Cortex of kidney (tissue), 1 donor: ENCODE measurements around the gene TCEAL3.
A peak's percentile ranks its signal among the peaks of the same experiment; 100 is the strongest.
"Not testable (repeated sequence)": the region's sequence is repeated elsewhere in the genome, so short reads cannot be mapped to it uniquely, and the experiment has no call there.

Experiments used
- DNase-seq: peaks from one replicate; lab custom pipeline; 2025; lab: John Stamatoyannopoulos, UW

TCEAL3 gene

GRCh38 chrX:103607364-103608305 is at the start of gene TCEAL3:
Gene TCEAL3, plus strand, starts transcription at chrX:103607963. Its CDS starts 1,102 bp downstream, at chrX:103609065.
- DNase-seq, result peak; percentile 5

- no peak for DNase-seq
Measured at GRCh38 chrX:103560256-103560655, 47.5 kb upstream of the TCEAL3 start.

GRCh38 chrX:103562801-103563200 is 45.0 kb upstream of the TCEAL3 start:
- DNase-seq, result no peak

GRCh38 chrX:103565197-103565596 is 42.6 kb upstream of the TCEAL3 start:
- no peak for DNase-seq

DNA sequence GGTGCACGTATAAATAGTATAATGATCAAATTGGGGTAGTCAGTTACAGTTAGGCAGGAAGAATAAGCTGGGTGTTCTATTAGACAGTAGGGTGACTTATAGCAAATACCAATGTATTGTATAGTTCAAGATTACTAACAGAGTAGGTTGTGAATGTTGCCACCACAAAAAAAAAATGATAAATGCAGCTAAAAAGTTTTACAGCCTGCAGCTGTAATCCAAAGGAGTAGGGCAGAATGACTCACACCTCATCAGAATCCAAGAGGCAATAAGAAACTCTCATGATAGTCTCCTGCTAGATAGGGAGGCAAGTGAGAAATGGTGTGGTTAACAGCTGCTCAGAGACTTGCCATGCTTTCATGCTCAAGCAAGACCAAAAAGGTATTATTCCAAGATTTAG is 42.0 kb upstream of the TCEAL3 start:
- no peak for DNase-seq

- no peak for DNase-seq
Measured at GRCh38 chrX:103571121-103571520, 36.6 kb upstream of the TCEAL3 start.

- no peak for DNase-seq
Measured at GRCh38 chrX:103571726-103572125, 36.0 kb upstream of the TCEAL3 start.

DNA sequence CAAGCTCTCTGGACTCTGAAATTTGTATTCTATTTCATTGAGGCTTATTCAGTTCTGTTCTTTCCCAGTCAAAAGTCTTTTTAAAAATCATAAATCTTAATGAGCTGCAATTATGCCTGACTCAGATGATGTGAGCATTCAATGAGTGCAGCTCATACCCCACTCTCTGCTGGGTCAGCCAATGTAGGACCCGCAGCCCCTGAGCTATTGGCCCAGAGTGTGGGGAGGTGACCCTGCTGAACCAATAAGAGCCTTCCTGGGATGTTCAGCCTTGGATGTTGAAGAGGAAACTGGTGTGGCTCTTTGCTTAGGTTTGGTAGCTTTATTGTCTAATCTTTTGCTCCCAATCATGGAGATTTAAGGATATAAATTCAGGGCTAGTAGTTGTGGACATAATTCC is 34.6 kb upstream of the TCEAL3 start:
- DNase-seq, result no peak

DNA sequence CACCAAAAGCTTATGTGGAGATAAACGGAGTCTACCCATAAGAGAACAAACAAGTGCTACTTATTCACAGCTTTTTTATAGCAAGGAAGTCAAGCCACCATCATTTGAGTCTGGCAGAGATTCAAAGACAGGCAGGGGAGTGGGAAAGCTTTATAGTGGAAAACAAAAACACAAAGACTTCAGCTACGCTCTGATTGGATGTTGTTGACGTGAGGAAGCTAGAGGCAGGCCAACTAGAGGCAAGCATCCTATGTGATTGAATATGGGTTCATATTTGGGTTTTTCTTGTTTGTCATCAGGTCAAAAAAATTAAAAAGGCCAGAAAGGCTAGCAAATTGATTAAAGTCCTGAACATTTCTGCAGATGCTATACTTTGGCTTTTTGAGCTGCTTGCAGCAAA is 23.2 kb upstream of the TCEAL3 start:
- DNase-seq, result no peak

DNA sequence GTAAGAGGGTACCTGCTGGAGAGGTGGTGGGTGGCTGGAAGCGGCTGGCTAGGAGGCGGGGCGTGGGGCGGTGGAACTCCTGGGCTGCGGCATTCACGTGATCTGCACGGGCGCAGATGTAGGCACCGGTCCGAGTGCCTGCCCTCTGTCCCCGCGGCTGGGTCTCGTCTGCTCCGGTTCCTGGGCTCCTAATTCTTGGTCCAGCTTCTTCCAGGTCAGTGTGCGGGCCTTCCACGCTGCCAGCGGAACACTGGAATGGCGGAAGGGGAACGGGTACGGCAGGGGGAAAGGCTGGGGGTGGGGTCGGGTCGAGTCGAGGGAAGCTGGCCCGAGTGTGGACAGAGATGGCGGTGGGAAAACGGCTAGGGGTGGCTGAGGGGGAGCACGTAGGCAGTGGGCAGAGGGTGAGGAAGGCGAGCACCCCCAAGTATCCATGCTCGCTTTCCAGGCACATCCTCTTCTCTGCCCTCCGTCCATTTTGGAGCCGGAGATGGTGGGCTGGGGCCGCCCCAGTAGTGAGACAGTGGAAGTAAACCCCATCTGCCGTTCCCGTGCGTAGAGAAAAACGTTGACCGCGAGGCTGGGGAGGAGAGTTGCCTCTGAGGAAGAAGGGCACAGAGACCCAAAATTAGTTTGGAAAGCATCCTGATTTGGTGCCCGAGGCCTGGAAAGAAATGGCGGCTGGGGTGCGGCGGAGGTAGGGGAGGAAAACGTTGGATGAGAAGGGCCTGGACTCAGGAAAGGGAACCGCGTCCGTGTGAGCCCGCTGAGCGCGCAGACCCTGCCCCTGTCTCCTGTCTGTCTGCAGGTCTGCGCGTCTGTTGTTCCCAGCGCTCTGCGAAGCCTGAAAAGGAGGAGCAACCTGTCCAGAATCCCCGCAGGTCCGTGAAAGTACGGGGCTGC is 22.1 kb upstream of the TCEAL3 start, which contains the start of gene TCEAL4:
TSS of gene TCEAL4 (plus strand) at position 105 of the 903 bp plus-strand sequence. CDS start 1,161 bp downstream, outside the sequence.
- DNase-seq, result no peak

DNA sequence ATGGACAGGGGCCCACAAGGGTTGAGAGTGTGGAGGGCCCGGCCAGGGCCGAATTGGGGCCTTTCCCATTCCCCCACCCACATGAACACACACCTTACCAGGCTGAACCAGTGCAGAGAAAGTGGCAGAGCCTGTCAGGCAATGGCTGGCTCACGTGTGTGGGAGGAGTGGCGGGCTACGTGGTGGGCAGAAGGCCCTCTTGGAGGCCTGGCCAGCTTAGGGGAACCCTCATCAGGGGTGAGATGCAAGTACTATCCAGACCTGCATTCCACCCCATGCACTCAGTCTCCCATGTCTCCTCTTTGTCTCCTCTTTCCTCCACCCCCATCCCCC is 21.5 kb upstream of the TCEAL3 start:
- no peak for DNase-seq

- no peak for DNase-seq
Measured at GRCh38 chrX:103586659-103587058, 21.1 kb upstream of the TCEAL3 start.

GRCh38 chrX:103592295-103592694 is 15.5 kb upstream of the TCEAL3 start:
- DNase-seq, result not testable (repeated sequence)

GRCh38 chrX:103595202-103595601 is 12.6 kb upstream of the TCEAL3 start:
- DNase-seq, result not testable (repeated sequence)

DNA sequence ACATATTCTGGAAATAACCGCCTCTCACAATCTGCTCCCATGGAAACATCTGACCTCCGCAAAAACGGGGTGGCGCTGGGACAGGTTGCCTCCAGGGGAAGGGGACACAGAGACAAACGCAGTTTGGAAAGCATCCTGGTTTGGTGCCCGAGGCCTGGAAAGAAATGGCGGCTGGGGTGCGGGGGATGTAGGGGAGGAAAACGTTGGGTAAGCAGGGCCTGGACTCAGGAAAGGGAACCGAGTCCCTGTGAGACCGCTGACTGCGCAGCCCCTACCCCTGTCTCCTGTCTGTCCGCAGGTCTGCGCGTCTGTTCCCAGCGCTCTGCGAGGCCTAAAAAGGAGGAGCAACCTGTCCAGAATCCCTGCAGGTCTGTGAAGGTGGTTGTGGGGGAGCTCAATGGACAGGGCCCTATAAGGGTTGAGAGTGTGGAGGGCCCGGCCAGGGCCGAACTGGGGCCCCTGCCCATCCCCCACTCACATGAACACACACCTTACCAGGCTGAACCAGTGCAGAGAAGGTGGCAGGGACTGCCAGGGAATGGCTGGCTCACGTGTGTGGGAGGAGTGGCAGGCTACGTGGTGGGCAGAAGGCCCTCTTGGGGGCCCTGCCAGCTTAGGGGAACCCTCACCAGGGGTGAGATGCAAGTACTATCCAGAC is 672 bp downstream of the TCEAL3 start:
- no peak for DNase-seq

DNA sequence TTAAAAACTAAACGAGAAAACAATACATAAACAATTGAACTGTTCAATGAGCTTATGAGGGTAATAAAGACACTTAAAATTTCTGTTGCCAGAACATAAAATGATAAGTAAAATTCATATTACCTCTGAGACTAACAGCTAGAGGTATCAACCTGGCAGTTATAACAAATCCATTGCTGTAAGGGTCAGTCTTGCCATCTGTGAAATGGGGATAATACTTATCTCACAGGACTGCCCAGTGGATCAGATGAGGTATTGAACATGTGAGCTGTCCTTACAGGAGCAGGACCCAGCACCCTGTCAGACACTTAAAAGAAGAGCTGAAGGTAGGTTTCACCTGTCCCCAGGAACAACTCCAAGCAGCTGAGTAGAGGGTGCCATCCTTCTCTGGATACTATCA is 2.5 kb downstream of the TCEAL3 start:
- no peak for DNase-seq

DNA sequence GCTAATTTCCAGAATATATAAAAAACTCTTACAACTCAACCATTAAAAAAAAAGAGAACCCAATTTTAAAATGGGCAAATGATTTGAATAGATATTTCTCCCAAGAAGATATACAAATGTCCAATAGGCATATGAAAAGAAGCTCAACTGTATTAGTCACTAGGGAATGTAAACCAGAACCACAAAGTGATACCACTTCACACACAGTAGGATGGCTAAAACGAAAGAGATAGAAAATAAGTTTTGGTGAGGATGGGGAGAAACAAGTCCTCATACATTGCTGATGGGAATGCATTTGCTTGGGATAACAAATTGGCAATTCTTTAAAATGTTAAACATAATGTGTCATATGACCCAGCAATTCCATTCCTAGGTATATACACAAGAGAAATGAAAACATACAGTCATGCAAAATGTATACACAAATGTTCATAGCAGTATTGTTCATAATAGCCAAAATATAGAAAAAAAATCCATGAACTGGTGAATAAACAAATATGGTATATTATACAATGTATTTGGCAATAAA is 5.7 kb downstream of the TCEAL3 start:
- DNase-seq, result no peak

- no peak for DNase-seq
Measured at GRCh38 chrX:103614999-103615398, 7.2 kb downstream of the TCEAL3 start.

DNA sequence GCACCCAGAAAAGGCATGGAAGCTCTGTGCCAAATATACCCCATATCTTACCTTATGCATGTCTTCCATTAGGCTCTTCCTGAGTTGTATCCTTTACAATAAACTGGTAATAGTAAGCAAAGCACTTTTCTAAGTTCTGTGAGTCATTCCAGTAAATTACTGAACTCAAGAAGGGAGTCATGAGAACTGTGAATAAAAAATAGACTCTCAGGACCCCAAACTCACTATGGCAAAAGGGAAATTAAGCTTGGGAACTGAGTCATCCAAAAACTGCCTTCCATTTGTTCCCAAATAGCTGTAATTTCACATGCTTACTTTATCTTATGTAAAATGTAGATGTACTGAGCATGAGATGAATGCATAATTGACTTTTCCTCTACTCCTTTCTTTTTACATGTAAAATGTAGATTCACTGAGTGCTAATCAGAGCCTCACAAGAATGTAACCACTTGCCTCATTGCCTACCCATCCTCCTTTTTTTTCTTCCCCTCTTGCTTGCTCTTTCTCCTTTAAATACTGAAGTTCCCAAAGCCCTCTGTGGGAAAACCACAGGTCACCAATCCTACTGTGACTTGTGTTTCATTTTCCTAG is 8.1 kb downstream of the TCEAL3 start:
- no peak for DNase-seq

DNA sequence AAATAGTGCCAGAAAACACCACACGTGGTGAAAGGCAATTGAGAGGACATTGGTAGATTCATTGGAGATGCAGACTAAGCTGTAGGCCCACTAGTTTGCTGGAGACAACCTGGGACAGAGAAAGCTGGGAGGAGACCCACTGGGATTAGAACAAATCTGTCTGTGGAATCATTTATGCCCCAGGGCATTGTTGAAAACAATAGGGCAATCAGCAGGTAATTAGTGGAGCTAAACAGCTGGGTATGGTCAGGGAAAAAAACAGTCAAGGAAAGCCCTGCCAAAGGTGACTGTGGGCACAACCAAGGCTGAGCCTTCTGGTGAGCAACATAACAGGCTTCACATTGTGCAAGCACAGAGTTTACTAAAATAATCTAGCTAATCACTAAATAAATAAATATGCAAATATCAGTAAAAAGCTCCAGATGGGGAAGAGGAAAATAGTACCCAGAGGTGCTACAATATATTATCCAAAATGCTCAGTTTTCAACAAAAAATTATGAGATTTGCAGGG is 9.0 kb downstream of the TCEAL3 start:
- DNase-seq, result no peak

GRCh38 chrX:103624111-103624510 is 16.3 kb downstream of the TCEAL3 start:
- no peak for DNase-seq
